ENCODE data around the gene CATSPER3.

DNA sequence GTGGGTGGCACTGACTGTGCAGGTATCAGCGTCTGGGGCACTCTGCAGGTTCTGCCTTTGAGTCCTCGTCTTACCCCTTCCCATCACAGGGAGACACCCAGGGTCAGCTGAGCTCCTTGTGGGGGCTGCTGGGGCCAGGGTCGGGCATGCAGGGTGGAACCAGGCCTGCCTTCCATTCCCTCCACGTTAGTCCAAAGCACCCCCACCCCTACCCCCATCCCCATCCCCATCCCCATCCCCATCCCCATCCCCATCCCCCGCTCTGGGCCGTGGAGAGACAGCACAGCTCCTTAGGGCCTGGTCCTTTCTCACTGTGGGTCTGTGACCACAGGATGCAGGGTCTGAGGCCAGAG lies 67.9 kb downstream of the CATSPER3 start:
- TF ChIP-seq, protein P1, sequence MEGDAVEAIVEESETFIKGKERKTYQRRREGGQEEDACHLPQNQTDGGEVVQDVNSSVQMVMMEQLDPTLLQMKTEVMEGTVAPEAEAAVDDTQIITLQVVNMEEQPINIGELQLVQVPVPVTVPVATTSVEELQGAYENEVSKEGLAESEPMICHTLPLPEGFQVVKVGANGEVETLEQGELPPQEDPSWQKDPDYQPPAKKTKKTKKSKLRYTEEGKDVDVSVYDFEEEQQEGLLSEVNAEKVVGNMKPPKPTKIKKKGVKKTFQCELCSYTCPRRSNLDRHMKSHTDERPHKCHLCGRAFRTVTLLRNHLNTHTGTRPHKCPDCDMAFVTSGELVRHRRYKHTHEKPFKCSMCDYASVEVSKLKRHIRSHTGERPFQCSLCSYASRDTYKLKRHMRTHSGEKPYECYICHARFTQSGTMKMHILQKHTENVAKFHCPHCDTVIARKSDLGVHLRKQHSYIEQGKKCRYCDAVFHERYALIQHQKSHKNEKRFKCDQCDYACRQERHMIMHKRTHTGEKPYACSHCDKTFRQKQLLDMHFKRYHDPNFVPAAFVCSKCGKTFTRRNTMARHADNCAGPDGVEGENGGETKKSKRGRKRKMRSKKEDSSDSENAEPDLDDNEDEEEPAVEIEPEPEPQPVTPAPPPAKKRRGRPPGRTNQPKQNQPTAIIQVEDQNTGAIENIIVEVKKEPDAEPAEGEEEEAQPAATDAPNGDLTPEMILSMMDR (IDR thresholded peaks at IDR 0.05; ENCODE audit: low read length) = no peak
- no peak for TF ChIP-seq EZH2 (optimal IDR thresholded peaks at IDR 0.05; ENCODE audit: low read depth, low read length)

Measured in MM.1S (cell line).